ENCODE data around the gene ALDH7A1. TPM values are rescaled to one million over a fixed set of nuclear protein-coding genes. Genes with fewer than 3 reads are reported as not detected.

The ALDH7A1 gene
- 66.5 to 75.8 TPM (median 70.2 TPM) in 5 replicates for total RNA-seq (2022; extraction: Qiagen RNA extraction; ENCODE audit: low read depth)

DNA sequence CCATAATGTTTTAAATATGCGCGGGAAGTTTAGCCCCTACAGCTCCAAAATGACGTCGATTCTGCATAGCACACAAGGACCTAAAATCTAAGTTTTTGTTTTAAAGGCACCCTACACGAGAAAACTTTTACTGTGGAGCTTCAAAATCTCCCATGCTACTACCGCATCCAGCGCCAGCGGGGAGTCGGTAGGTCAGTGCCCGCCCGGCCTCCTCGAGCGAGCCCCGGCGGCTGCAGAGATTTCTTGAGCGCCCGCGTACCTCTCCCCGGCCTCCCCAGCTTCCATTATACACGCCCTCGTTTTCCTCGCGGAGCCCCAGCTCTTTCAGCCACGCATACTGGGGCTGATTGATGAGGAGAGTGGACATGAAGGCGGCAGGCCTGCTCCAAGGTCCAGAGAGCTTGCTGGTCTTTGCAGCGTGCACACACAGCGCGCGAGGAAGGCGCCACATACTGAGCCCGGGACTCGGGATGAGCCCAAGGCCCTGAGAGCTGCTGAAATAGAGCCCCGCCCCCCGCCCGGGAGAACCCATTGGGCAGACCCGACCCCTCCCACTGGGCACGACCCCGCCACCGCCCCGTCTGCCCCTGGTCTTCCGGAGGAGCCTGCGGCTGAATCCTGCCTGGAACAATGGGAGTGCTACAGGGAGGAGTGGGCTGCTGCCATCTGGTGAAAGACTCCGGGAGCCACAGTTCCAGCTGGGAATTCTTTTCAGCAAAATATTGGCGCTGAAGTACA lies at the start of gene ALDH7A1:
TSS of gene ALDH7A1 (minus strand) at position 472 of the 738 bp plus-strand sequence. CDS start at position 451, 21 bp downstream.

DNA sequence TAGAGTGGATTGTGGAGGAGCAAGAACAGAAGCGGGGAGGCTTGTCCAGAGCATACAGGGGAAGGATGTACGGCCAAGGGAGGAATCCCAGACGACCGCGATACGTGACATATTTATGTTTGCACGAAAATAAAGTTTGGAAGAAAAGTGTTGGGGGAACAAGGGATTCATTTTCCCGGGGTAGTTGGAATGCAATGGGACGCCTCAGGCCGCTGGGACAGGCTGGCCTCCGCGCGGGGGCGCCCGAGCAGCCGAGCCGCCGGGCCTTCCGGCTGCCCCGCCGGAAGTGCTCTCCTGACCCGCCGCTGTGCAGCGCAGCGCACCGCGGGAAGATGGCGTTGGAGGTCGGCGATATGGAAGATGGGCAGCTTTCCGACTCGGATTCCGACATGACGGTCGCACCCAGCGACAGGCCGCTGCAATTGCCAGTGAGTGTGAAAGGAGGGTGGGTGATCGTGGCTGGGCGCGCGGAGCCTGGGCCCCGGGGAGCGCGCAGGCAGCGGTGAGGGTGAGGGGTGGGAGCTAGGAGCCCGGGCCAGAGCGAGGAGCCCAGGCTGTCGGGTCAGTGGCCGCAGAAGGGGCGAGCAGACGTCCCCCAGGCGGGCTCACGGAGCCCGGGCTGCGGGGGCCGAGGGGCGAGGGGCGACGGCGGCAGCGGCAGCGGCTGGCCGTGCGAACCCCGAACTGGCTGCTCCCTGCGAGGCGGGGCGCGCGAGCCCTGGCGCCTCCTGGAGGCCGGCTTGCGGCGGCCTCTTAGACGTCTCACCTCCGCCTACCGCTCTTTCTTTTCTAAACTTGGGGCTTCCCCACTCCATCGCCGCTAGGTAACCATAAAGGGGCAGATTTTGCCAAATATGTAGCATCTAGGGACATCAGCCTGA lies 5.9 kb upstream of the ALDH7A1 start, which contains the start of gene PHAX:
TSS of gene PHAX (plus strand) at position 317 of the 881 bp plus-strand sequence. CDS start at position 333, 16 bp downstream.

Other genes with a start within 250 kb of the ALDH7A1 start
- gene GRAMD2B, start 171.8 kb downstream of the ALDH7A1 start, total RNA-seq (2022; extraction: Qiagen RNA extraction; ENCODE audit: low read depth): 0.48 to 0.98 TPM (median 0.64 TPM) in 5 replicates
- 48.6 to 76.7 TPM (median 52.3 TPM) in 5 replicates for gene PHAX, start 5.7 kb upstream of the ALDH7A1 start, total RNA-seq (2022; extraction: Qiagen RNA extraction; ENCODE audit: low read depth)
- gene LMNB1, start 181.9 kb upstream of the ALDH7A1 start, total RNA-seq (2022; extraction: Qiagen RNA extraction; ENCODE audit: low read depth): 56.8 to 86.4 TPM (median 65.4 TPM) in 5 replicates